Ectodermal cell (in vitro differentiated cells): ENCODE results near the gene DAB1.

Source experiments
- H3K27ac ChIP-seq: 2 replicates; pipeline ENCODE4 v1.7.0; 2013; ENCODE audit warnings: mild to moderate bottlenecking, low read depth, low read length; ENCODE audit not compliant: insufficient read depth, poor library complexity, severe bottlenecking
- H3K27me3 ChIP-seq: 2 replicates; pipeline ENCODE4 v1.7.0; 2013; ENCODE audit warnings: mild to moderate bottlenecking, low read length; ENCODE audit not compliant: insufficient read depth, control insufficient read depth, poor library complexity, severe bottlenecking
- H3K36me3 ChIP-seq: one replicate; pipeline ENCODE4 v1.7.0; 2013; ENCODE audit warnings: low read length; ENCODE audit not compliant: control insufficient read depth, insufficient read depth
- H3K4me1 ChIP-seq: one replicate; pipeline ENCODE4 v1.7.0; 2013; ENCODE audit warnings: low read length; ENCODE audit not compliant: control insufficient read depth, insufficient read depth
- H3K4me3 ChIP-seq: 2 replicates; pipeline ENCODE4 v1.7.0; 2013; ENCODE audit warnings: low read depth, low read length, control low read depth; ENCODE audit not compliant: insufficient read depth
- H3K9me3 ChIP-seq: 2 replicates; pipeline ENCODE4 v1.7.0; 2013; ENCODE audit warnings: mild to moderate bottlenecking, low read length, moderate library complexity; ENCODE audit not compliant: control insufficient read depth
- WGBS, 2 experiments: methylation state at CpG; one replicate each; pipeline ENCODE4 v1.1.7; 2013; ENCODE audit warnings: missing lambda C conversion rate in 2 of 2; 5-methylcytosine and 5-hydroxymethylcytosine counted together

The DAB1 gene

GRCh38 chr1:57146100-57146499, 277.8 kb downstream of the DAB1 start:
- no peak overlapping the region for H3K4me3 ChIP-seq

GRCh38 chr1:57142999-57143398, 280.9 kb downstream of the DAB1 start:
- no peaks in the 10 kb centered on the region for H3K4me1 ChIP-seq
- H3K27me3 ChIP-seq, result no peaks in the 10 kb centered on the region
- H3K9me3 ChIP-seq, result no peaks in the 10 kb centered on the region
- no peak overlapping the region for H3K4me3 ChIP-seq
- H3K27ac ChIP-seq, result no peak overlapping the region
- H3K36me3 ChIP-seq, result no peaks in the 10 kb centered on the region
- WGBS, 2 experiments, result 90 to 94% methylated on average over 2 of the region's 2 CpGs

More at GRCh38 chr1:57146100-57146499, 277.8 kb downstream of the DAB1 start:
- 100% methylated on average over 2 of the region's 2 CpGs for WGBS, 2 experiments
- no peaks in the 10 kb centered on the region for H3K4me1 ChIP-seq
- no peak overlapping the region for H3K27ac ChIP-seq
- H3K9me3 ChIP-seq, result no peaks in the 10 kb centered on the region
- H3K36me3 ChIP-seq, result no peaks in the 10 kb centered on the region
- no peaks in the 10 kb centered on the region for H3K27me3 ChIP-seq

GRCh38 chr1:57142169-57142568, 281.7 kb downstream of the DAB1 start:
- Histone ChIP-seq H3K27me3 (no peaks in the 10 kb centered on the region), H3K4me1 (no peaks in the 10 kb centered on the region), H3K36me3 (no peaks in the 10 kb centered on the region), H3K27ac (no peak overlapping the region), H3K4me3 (no peak overlapping the region), H3K9me3 (no peaks in the 10 kb centered on the region)
- 97 to 100% methylated on average over 1 to 2 of the region's 2 CpGs for whole genome bisulfite sequencing, 2 experiments

GRCh38 chr1:57138432-57139078, 285.3 kb downstream of the DAB1 start:
- Histone ChIP-seq H3K27ac (no peak overlapping the region), H3K9me3 (no peaks in the 10 kb centered on the region), H3K4me3 (no peak overlapping the region), H3K27me3 (no peaks in the 10 kb centered on the region), H3K4me1 (no peaks in the 10 kb centered on the region), H3K36me3 (no peaks in the 10 kb centered on the region)
- WGBS, 2 experiments, result 93 to 94% methylated on average over 2 of the region's 2 CpGs

- Histone ChIP-seq H3K27ac (no peak overlapping the region), H3K4me3 (no peak overlapping the region), H3K4me1 (no peaks in the 10 kb centered on the region), H3K27me3 (no peaks in the 10 kb centered on the region), H3K9me3 (no peaks in the 10 kb centered on the region), H3K36me3 (no peaks in the 10 kb centered on the region)
- 76 to 95% methylated on average over 2 of the region's 2 CpGs for WGBS, 2 experiments
Measured at GRCh38 chr1:57137980-57138379, 285.9 kb downstream of the DAB1 start.

- no peaks in the 10 kb centered on the region for H3K4me1 ChIP-seq
- no peaks in the 10 kb centered on the region for H3K36me3 ChIP-seq
- WGBS, 2 experiments, result 83% methylated on average over 1 of the region's 1 CpG; no CpG with 5 or more reads in 1 of the 2 experiments
- H3K27ac ChIP-seq, result no peak overlapping the region
- H3K9me3 ChIP-seq, result no peaks in the 10 kb centered on the region
- no peaks in the 10 kb centered on the region for H3K27me3 ChIP-seq
- H3K4me3 ChIP-seq, result no peak overlapping the region
Measured at GRCh38 chr1:57134803-57135202, 289.1 kb downstream of the DAB1 start.

GRCh38 chr1:57133686-57134085, 290.2 kb downstream of the DAB1 start:
- no peak overlapping the region for H3K27ac ChIP-seq

GRCh38 chr1:57132993-57133622, 290.8 kb downstream of the DAB1 start:
- Histone ChIP-seq H3K9me3 (no peaks in the 10 kb centered on the region), H3K4me1 (no peaks in the 10 kb centered on the region), H3K4me3 (no peak overlapping the region), H3K27ac (no peak overlapping the region), H3K27me3 (no peaks in the 10 kb centered on the region), H3K36me3 (no peaks in the 10 kb centered on the region)
- 99 to 100% methylated on average over 3 to 4 of the region's 4 CpGs for WGBS, 2 experiments

More at GRCh38 chr1:57133686-57134085, 290.2 kb downstream of the DAB1 start:
- no peaks in the 10 kb centered on the region for H3K36me3 ChIP-seq
- no peaks in the 10 kb centered on the region for H3K27me3 ChIP-seq
- 89 to 93% methylated on average over 1 of the region's 1 CpG for WGBS, 2 experiments
- no peak overlapping the region for H3K4me3 ChIP-seq
- H3K9me3 ChIP-seq, result no peaks in the 10 kb centered on the region
- H3K4me1 ChIP-seq, result no peaks in the 10 kb centered on the region

- Histone ChIP-seq H3K27ac (no peak overlapping the region), H3K9me3 (no peaks in the 10 kb centered on the region), H3K4me1 (no peaks in the 10 kb centered on the region), H3K36me3 (no peaks in the 10 kb centered on the region), H3K4me3 (no peak overlapping the region), H3K27me3 (no peaks in the 10 kb centered on the region)
- WGBS, 2 experiments, result 90 to 97% methylated on average over 3 of the region's 3 CpGs
Measured at GRCh38 chr1:57131701-57132394, 292.0 kb downstream of the DAB1 start.

- 64 to 96% methylated on average over 1 of the region's 1 CpG for WGBS, 2 experiments
- no peaks in the 10 kb centered on the region for H3K27me3 ChIP-seq
- H3K4me3 ChIP-seq, result no peak overlapping the region
- no peaks in the 10 kb centered on the region for H3K9me3 ChIP-seq
- no peaks in the 10 kb centered on the region for H3K4me1 ChIP-seq
- H3K27ac ChIP-seq, result no peak overlapping the region
- no peaks in the 10 kb centered on the region for H3K36me3 ChIP-seq
Measured at GRCh38 chr1:57131257-57131656, 292.6 kb downstream of the DAB1 start.
